ENCODE measurements around the gene PTGFRN.

PTGFRN gene

DNA sequence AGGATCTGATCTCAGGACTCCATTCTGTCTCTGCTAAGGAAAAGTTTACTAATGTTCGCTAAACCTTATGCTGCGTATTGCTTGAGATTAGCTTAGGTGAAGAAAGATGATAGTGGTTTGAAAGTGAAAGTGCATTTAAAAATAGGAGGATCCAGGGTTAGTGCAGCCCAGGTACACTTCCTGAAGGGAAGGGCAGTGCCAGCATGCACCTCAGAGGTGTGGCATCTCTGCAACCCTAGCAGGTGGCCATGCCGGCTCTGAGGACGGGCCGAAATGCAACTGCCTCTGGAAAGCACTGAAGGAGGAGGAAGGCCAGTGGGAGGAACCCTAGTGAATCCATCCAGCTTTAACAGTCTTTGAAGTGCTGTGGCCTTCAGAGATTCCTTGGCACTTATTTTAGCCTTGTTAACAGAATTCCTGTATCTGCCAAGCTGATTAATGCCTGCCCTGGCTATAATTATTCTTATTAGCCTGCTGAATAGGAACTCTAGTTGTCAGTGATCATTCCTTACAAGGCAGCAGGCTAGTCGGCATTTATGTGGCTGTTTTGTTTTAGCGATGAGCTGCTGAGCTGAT, 5.5 kb downstream of the PTGFRN start:
- WGBS, 2 donors (ENCODE audit: extremely low coverage in 2 of 2, insufficient read length in 2 of 2, insufficient replicate concordance in 1 of 2): no CpG with 5 or more reads among the region's 7 CpGs
- H3K23ac ChIP-seq (ENCODE audit: low read depth, low read length, poor library complexity): no peak overlapping the region

DNA sequence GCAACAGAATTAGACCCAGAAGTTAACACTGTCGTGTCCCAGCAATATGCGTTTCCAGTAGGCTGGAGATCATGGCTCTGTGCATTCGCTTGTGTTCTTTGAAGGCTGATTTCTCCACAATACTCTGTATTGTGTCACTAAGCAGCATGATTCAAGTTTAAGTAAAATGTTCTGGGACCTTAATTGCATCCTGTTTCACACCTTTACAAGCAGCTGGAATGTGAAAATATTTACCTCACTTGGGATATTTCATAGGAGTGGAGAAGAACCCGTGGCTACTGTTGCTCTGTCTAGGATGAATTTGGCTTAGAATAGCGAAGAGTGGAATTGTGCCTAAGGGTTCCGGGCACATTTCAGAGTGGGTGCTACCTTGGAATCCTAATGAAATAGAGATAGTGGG, 6.3 kb downstream of the PTGFRN start:
- Histone ChIP-seq H3K4me3 (ENCODE audit: low read length in 2 of 2) (no peak overlapping the region), H3K18ac (ENCODE audit: low read length) (no peak overlapping the region), H3K14ac (ENCODE audit: low read length) (no peak overlapping the region), H2AK5ac (ENCODE audit: low read depth, low read length) (no peak overlapping the region), H3K79me1 (ENCODE audit: low read depth, low read length) (peaks cover 8% of the 10 kb centered on the region), H2BK120ac (ENCODE audit: low read depth, low read length) (no peak overlapping the region), H4K8ac (ENCODE audit: low read depth, low read length) (no peak overlapping the region), H3K27me3 (ENCODE audit: control insufficient read depth in 3 of 3, insufficient read depth in 3 of 3, low read depth in 1 of 3, low read length in 3 of 3) (no peaks in the 10 kb centered on the region), H3K4me1 (ENCODE audit: control insufficient read depth in 2 of 2, insufficient read depth in 1 of 2, low read depth in 1 of 2, low read length in 2 of 2) (peaks cover 7 to 14% of the 10 kb centered on the region in 2 donors), H4K91ac (ENCODE audit: low read depth, low read length, poor library complexity) (no peak overlapping the region), H3K23ac (ENCODE audit: low read depth, low read length, poor library complexity) (no peak overlapping the region), H3K4ac (ENCODE audit: low read length) (no peak overlapping the region), H3K4me2 (ENCODE audit: insufficient read depth, low read length, poor library complexity, severe bottlenecking) (no peak overlapping the region), H3K27ac (replicated peaks; ENCODE audit: low read length) (no peak overlapping the region), H3K36me3 (replicated peaks in 1 of 2; ENCODE audit: control insufficient read depth in 2 of 2, insufficient read depth in 2 of 2, low read length in 2 of 2) (peaks cover 0 to 7% of the 10 kb centered on the region in 2 donors), H2BK5ac (ENCODE audit: low read length) (no peak overlapping the region), H3K9me3 (replicated peaks in 1 of 2; ENCODE audit: control insufficient read depth in 2 of 2, insufficient read depth in 1 of 2, low read depth in 1 of 2, low read length in 2 of 2) (no peaks in the 10 kb centered on the region), H3K9ac (ENCODE audit: low read depth, low read length, poor library complexity) (no peak overlapping the region), H2AFZ (ENCODE audit: low read length) (no peak overlapping the region), H2BK15ac (ENCODE audit: low read length) (no peak overlapping the region), H2BK12ac (ENCODE audit: low read length) (no peak overlapping the region)
- WGBS, 2 donors (ENCODE audit: extremely low coverage in 2 of 2, insufficient read length in 2 of 2, insufficient replicate concordance in 1 of 2): no CpG with 5 or more reads among the region's 6 CpGs
- DNase-seq (ENCODE audit: low spot score): no peak

More for the DNA sequence above, 5.5 kb downstream of the PTGFRN start:
- H3K36me3 ChIP-seq (replicated peaks in 1 of 2; ENCODE audit: control insufficient read depth in 2 of 2, insufficient read depth in 2 of 2, low read length in 2 of 2): peaks cover 0 to 7% of the 10 kb centered on the region in 2 donors
- no peak overlapping the region for H2BK15ac ChIP-seq (ENCODE audit: low read length)
- H4K91ac ChIP-seq (ENCODE audit: low read depth, low read length, poor library complexity): no peak overlapping the region
- no peak overlapping the region for H2BK5ac ChIP-seq (ENCODE audit: low read length)
- H3K27ac ChIP-seq (replicated peaks; ENCODE audit: low read length): no peak overlapping the region
- H3K18ac ChIP-seq (ENCODE audit: low read length): no peak overlapping the region
- H3K27me3 ChIP-seq (ENCODE audit: control insufficient read depth in 3 of 3, insufficient read depth in 3 of 3, low read depth in 1 of 3, low read length in 3 of 3): no peaks in the 10 kb centered on the region
- H2BK120ac ChIP-seq (ENCODE audit: low read depth, low read length): no peak overlapping the region
- no peak overlapping the region for H3K4me2 ChIP-seq (ENCODE audit: insufficient read depth, low read length, poor library complexity, severe bottlenecking)
- no peak overlapping the region for H2AK5ac ChIP-seq (ENCODE audit: low read depth, low read length)
- H4K8ac ChIP-seq (ENCODE audit: low read depth, low read length): no peak overlapping the region
- peaks cover 8% of the 10 kb centered on the region for H3K79me1 ChIP-seq (ENCODE audit: low read depth, low read length)
- H2AFZ ChIP-seq (ENCODE audit: low read length): no peak overlapping the region
- peaks cover 10 to 14% of the 10 kb centered on the region in 2 donors for H3K4me1 ChIP-seq (ENCODE audit: control insufficient read depth in 2 of 2, insufficient read depth in 1 of 2, low read depth in 1 of 2, low read length in 2 of 2)
- no peak overlapping the region for H3K4me3 ChIP-seq (ENCODE audit: low read length in 2 of 2)
- no peak overlapping the region for H3K4ac ChIP-seq (ENCODE audit: low read length)
- no peaks in the 10 kb centered on the region for H3K9me3 ChIP-seq (replicated peaks in 1 of 2; ENCODE audit: control insufficient read depth in 2 of 2, insufficient read depth in 1 of 2, low read depth in 1 of 2, low read length in 2 of 2)
- H3K14ac ChIP-seq (ENCODE audit: low read length): no peak overlapping the region
- H3K9ac ChIP-seq (ENCODE audit: low read depth, low read length, poor library complexity): no peak overlapping the region
- no peak for DNase-seq (ENCODE audit: low spot score)
- no peak overlapping the region for H2BK12ac ChIP-seq (ENCODE audit: low read length)

DNA sequence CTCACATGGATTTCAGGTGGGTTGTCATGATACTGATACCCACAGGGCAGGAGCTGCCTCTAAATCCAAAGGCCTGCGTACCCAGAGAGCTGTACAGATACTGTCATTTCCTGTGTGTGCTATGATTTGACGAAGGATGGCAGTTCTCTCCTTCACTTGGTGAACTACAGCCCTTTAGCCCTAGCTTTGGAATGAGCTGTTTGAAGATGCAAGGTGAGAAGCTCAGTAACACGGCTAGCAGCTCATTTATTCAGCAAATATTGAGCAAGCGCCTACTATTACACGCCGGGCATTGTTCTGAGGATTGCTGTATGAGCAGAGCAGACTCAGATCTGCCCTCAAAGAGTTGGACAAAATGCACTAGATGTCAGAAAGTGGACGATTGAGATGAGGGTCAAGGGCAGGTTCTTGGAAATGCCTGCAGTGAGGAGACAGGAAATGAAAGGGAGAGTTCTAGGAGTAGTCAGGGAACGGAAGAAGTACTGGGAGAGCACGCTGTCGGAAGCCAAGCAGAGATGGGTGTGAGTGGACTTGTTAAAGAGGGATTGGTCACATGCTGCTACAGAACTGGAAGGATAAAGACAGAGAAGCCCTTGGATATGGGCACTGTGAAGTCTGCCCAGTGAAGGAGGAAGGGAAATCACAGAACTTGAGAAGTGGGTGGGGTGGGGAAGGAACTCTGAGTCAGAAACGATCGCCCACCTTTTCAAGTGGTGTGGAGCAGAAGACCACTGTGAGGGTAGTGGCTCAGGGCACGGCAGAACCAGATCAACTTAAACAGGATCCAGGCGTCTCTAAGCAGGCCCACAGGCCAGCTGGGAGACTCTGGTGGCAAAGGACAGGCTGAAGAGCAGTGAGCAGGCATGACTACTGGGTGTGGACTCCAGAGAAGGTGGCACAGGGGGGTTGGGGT, 7.1 kb downstream of the PTGFRN start:
- H2BK5ac ChIP-seq (ENCODE audit: low read length): no peak overlapping the region
- no peak overlapping the region for H3K27ac ChIP-seq (replicated peaks; ENCODE audit: low read length)
- H3K18ac ChIP-seq (ENCODE audit: low read length): no peak overlapping the region
- no peak overlapping the region for H2BK120ac ChIP-seq (ENCODE audit: low read depth, low read length)
- H4K8ac ChIP-seq (ENCODE audit: low read depth, low read length): no peak overlapping the region
- H3K4ac ChIP-seq (ENCODE audit: low read length): no peak overlapping the region
- no peak overlapping the region for H3K4me2 ChIP-seq (ENCODE audit: insufficient read depth, low read length, poor library complexity, severe bottlenecking)
- H2AFZ ChIP-seq (ENCODE audit: low read length): no peak overlapping the region
- no CpG with 5 or more reads among the region's 14 CpGs for WGBS, 2 donors (ENCODE audit: extremely low coverage in 2 of 2, insufficient read length in 2 of 2, insufficient replicate concordance in 1 of 2)
- H3K14ac ChIP-seq (ENCODE audit: low read length): no peak overlapping the region
- no peaks in the 10 kb centered on the region for H3K27me3 ChIP-seq (ENCODE audit: control insufficient read depth in 3 of 3, insufficient read depth in 3 of 3, low read depth in 1 of 3, low read length in 3 of 3)
- H3K36me3 ChIP-seq (replicated peaks in 1 of 2; ENCODE audit: control insufficient read depth in 2 of 2, insufficient read depth in 2 of 2, low read length in 2 of 2): peaks cover 0 to 7% of the 10 kb centered on the region in 2 donors
- H2BK12ac ChIP-seq (ENCODE audit: low read length): no peak overlapping the region
- no peaks in the 10 kb centered on the region for H3K9me3 ChIP-seq (replicated peaks in 1 of 2; ENCODE audit: control insufficient read depth in 2 of 2, insufficient read depth in 1 of 2, low read depth in 1 of 2, low read length in 2 of 2)
- no peak overlapping the region for H3K4me3 ChIP-seq (ENCODE audit: low read length in 2 of 2)
- peaks cover under 1 to 9% of the 10 kb centered on the region in 2 donors for H3K4me1 ChIP-seq (ENCODE audit: control insufficient read depth in 2 of 2, insufficient read depth in 1 of 2, low read depth in 1 of 2, low read length in 2 of 2)
- no peak overlapping the region for H2BK15ac ChIP-seq (ENCODE audit: low read length)
- DNase-seq (ENCODE audit: low spot score): no peak
- no peak overlapping the region for H4K91ac ChIP-seq (ENCODE audit: low read depth, low read length, poor library complexity)
- peaks cover 8% of the 10 kb centered on the region for H3K79me1 ChIP-seq (ENCODE audit: low read depth, low read length)
- no peak overlapping the region for H2AK5ac ChIP-seq (ENCODE audit: low read depth, low read length)
- H3K23ac ChIP-seq (ENCODE audit: low read depth, low read length, poor library complexity): no peak overlapping the region
- no peak overlapping the region for H3K9ac ChIP-seq (ENCODE audit: low read depth, low read length, poor library complexity)

DNA sequence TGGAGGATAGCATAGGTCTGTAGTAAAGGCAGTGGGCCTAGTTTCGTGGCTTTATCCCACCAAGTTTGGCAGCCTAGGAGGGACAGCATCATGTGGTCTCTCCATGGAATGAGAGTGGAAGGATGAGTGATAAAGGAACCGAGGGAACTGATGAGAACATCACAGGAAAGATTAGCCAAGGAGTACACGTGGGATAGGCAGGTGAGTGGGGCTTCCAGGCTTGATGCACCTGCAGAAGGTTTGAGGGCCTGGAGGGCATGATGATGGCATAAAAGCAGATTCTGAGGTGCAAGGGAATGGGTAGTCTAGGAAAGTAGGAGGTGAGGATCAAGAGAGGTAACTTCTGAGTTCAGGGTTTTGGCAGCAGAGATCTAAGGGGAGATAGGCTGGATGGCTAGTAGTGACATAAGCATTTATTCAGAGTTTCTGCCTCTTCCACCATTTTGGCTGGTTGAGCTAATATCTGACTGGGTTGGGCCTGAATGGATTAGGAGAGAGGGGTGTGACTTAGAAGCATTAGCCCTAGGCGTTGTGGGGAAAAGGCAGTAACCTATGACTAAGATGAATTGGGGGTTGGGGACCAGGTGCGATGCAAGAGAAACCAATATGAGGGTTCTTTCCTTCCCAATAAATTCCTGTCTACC, 9.1 kb downstream of the PTGFRN start:
- Histone ChIP-seq H3K36me3 (replicated peaks in 1 of 2; ENCODE audit: control insufficient read depth in 2 of 2, insufficient read depth in 2 of 2, low read length in 2 of 2) (peaks cover 0 to 10% of the 10 kb centered on the region in 2 donors), H2AFZ (ENCODE audit: low read length) (no peak overlapping the region), H3K4me3 (ENCODE audit: low read length in 2 of 2) (no peak overlapping the region), H3K4me2 (ENCODE audit: insufficient read depth, low read length, poor library complexity, severe bottlenecking) (no peak overlapping the region), H3K79me1 (ENCODE audit: low read depth, low read length) (peaks cover 8% of the 10 kb centered on the region), H2BK5ac (ENCODE audit: low read length) (no peak overlapping the region), H2BK15ac (ENCODE audit: low read length) (no peak overlapping the region), H3K27me3 (ENCODE audit: control insufficient read depth in 3 of 3, insufficient read depth in 3 of 3, low read depth in 1 of 3, low read length in 3 of 3) (no peaks in the 10 kb centered on the region), H3K9me3 (replicated peaks in 1 of 2; ENCODE audit: control insufficient read depth in 2 of 2, insufficient read depth in 1 of 2, low read depth in 1 of 2, low read length in 2 of 2) (no peaks in the 10 kb centered on the region), H2AK5ac (ENCODE audit: low read depth, low read length) (no peak overlapping the region), H2BK12ac (ENCODE audit: low read length) (no peak overlapping the region), H4K8ac (ENCODE audit: low read depth, low read length) (no peak overlapping the region), H3K9ac (ENCODE audit: low read depth, low read length, poor library complexity) (no peak overlapping the region), H3K14ac (ENCODE audit: low read length) (no peak overlapping the region), H3K27ac (replicated peaks; ENCODE audit: low read length) (no peak overlapping the region), H2BK120ac (ENCODE audit: low read depth, low read length) (no peak overlapping the region), H3K4me1 (ENCODE audit: control insufficient read depth in 2 of 2, insufficient read depth in 1 of 2, low read depth in 1 of 2, low read length in 2 of 2) (peaks cover 0 to 5% of the 10 kb centered on the region in 2 donors), H3K18ac (ENCODE audit: low read length) (no peak overlapping the region), H4K91ac (ENCODE audit: low read depth, low read length, poor library complexity) (no peak overlapping the region), H3K23ac (ENCODE audit: low read depth, low read length, poor library complexity) (no peak overlapping the region), H3K4ac (ENCODE audit: low read length) (no peak overlapping the region)
- WGBS, 2 donors (ENCODE audit: extremely low coverage in 2 of 2, insufficient read length in 2 of 2, insufficient replicate concordance in 1 of 2): no CpG with 5 or more reads among the region's 5 CpGs
- no peak for DNase-seq (ENCODE audit: low spot score)

Measured in neuronal stem cell (in vitro differentiated cells).